A673 (cell line): ENCODE data around the gene ZBTB7B. TPM values are rescaled to one million over a fixed set of nuclear protein-coding genes. Genes with fewer than 3 reads are reported as not detected.

Experiments
- BruUV-seq: library from RNA; stranded (reverse); fragments of 400-500 nt; replicated peaks from 2 replicates; lab custom pipeline; 2021; lab: Mats Ljungman, UMichigan
- CTCF ChIA-PET: fragments of 300-600 bp; sonication (Branson Sonifier 250); formaldehyde crosslinking; loops from one replicate; lab custom pipeline; 2022; ENCODE audit warnings: antibody characterized with exemption; lab: Charles Lee
- POLR2A ChIA-PET: fragments of 300-600 bp; sonication (Branson Sonifier 250); formaldehyde crosslinking; loops from one replicate; lab custom pipeline; 2022; ENCODE audit warnings: antibody characterized with exemption; ENCODE audit not compliant: low non-redundant PET; lab: Charles Lee
- DNase-seq: peaks from one replicate; pipeline ENCODE4 v3.0.0-alpha.2; 2015; ENCODE audit warnings: low spot score
- H3K27ac ChIP-seq: fragments of 200-600 bp; sonication (generic); 2 replicates; pipeline ENCODE4 v1.5.1; 2016; ENCODE audit warnings: mixed run types, low read depth, mild to moderate bottlenecking, mixed read lengths, antibody characterized with exemption, low read length; ENCODE audit not compliant: poor library complexity, severe bottlenecking
- H3K27me3 ChIP-seq: fragments of 200-600 bp; sonication (generic); replicated peaks from 2 replicates; pipeline ENCODE4 v1.6.1; 2017; ENCODE audit warnings: mixed run types, low read depth, mild to moderate bottlenecking, mixed read lengths, antibody characterized with exemption, low read length; ENCODE audit not compliant: insufficient read depth, poor library complexity
- H3K36me3 ChIP-seq: fragments of 200-600 bp; sonication (generic); 2 replicates; pipeline ENCODE4 v1.6.1; 2016; ENCODE audit warnings: mixed run types, mild to moderate bottlenecking, mixed read lengths, antibody characterized with exemption, low read length; ENCODE audit not compliant: insufficient read depth, poor library complexity, severe bottlenecking
- H3K4me1 ChIP-seq: fragments of 200-600 bp; sonication (generic); 2 replicates; pipeline ENCODE4 v1.6.1; 2017; ENCODE audit warnings: mixed run types, mild to moderate bottlenecking, mixed read lengths, antibody characterized with exemption, low read length; ENCODE audit not compliant: insufficient read depth, poor library complexity, severe bottlenecking
- H3K4me3 ChIP-seq: fragments of 200-600 bp; sonication (generic); 2 replicates; pipeline ENCODE4 v1.5.1; 2016; ENCODE audit warnings: low read depth, mixed run types, mild to moderate bottlenecking, mixed read lengths, low read length; ENCODE audit not compliant: poor library complexity, severe bottlenecking
- H3K9me3 ChIP-seq: fragments of 200-600 bp; sonication (generic); 2 replicates; pipeline ENCODE4 v1.6.1; 2016; ENCODE audit warnings: mixed run types, low read depth, mild to moderate bottlenecking, mixed read lengths, antibody characterized with exemption, low read length; ENCODE audit not compliant: poor library complexity, severe bottlenecking
- EZH2 ChIP-seq: fragments of 200-600 bp; sonication (generic); IDR thresholded peaks from 2 replicates; pipeline ENCODE4 v1.6.1; 2017; ENCODE audit warnings: borderline replicate concordance, low read depth, mild to moderate bottlenecking, mixed read lengths, antibody characterized with exemption, low read length; ENCODE audit not compliant: poor library complexity, severe bottlenecking
- intact Hi-C: fragments of 100-400 bp; cut with micrococcal nuclease; formaldehyde crosslinking; loops from one replicate; pipeline ENCODE4 v1.10.0; 2022; ENCODE audit not compliant: unreplicated experiment
- total RNA-seq: library from RNA; stranded (reverse); gene quantifications from 2 replicates; pipeline ENCODE4 v1.2.3, GENCODE V29; 2021
- TF ChIP-seq, protein P1 (sequence below): fragments of 300-800, 200-600 bp; sonication (generic); conservative IDR thresholded peaks from 2 replicates; pipeline ENCODE4 v1.5.1; 2017; ENCODE audit warnings: low read depth, mild to moderate bottlenecking, antibody characterized with exemption, low read length, moderate library complexity, mixed read lengths

ZBTB7B gene
- total RNA-seq, 1 experiment from 2014 or later = 19.2 TPM

DNA sequence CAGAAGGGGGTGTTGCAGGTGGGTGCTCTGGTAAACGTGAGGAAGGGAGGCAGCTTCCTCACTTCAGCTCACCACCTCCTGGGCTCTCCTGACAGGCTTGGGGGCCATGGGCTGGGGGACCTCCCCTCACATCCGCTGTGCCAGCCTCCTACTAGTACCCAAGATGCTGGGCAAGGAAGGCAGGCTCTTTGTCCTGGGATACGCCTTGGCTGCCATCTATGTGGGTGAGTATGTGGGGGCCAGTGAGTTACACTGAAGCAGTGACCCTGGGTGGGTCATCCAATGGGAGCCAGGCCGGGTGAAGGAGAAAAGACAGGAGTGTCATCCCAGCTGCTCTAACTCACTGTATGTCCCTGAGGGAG is 36.7 kb downstream of the ZBTB7B start:
- Histone ChIP-seq H3K27ac (no peak overlapping the region), H3K4me1 (no peaks in the 10 kb centered on the region), H3K36me3 (no peaks in the 10 kb centered on the region), H3K4me3 (no peak overlapping the region), H3K9me3 (no peaks in the 10 kb centered on the region), H3K27me3 (no peaks in the 10 kb centered on the region)
- BruUV-seq = no TSS peak
- POLR2A ChIA-PET = no interaction called here
- intact Hi-C loops = no loop called here
- CTCF ChIA-PET = interaction anchor here (0.9 kb wide), 1 partner anchor 12 kb away, joined by 3 read pairs; the partner anchor contains the start of gene ADAM15
- no peak for DNase-seq
- TF ChIP-seq, protein P1, sequence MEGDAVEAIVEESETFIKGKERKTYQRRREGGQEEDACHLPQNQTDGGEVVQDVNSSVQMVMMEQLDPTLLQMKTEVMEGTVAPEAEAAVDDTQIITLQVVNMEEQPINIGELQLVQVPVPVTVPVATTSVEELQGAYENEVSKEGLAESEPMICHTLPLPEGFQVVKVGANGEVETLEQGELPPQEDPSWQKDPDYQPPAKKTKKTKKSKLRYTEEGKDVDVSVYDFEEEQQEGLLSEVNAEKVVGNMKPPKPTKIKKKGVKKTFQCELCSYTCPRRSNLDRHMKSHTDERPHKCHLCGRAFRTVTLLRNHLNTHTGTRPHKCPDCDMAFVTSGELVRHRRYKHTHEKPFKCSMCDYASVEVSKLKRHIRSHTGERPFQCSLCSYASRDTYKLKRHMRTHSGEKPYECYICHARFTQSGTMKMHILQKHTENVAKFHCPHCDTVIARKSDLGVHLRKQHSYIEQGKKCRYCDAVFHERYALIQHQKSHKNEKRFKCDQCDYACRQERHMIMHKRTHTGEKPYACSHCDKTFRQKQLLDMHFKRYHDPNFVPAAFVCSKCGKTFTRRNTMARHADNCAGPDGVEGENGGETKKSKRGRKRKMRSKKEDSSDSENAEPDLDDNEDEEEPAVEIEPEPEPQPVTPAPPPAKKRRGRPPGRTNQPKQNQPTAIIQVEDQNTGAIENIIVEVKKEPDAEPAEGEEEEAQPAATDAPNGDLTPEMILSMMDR = no peak
- TF ChIP-seq EZH2 = no peak

- CTCF ChIA-PET = interaction anchor here (0.7 kb wide), 1 partner anchor 84 kb away, joined by 3 read pairs; no protein-coding TSS in a partner anchor
- intact Hi-C loops = no loop called here
- Histone ChIP-seq H3K4me1 (no peaks in the 10 kb centered on the region), H3K4me3 (no peak overlapping the region), H3K36me3 (no peaks in the 10 kb centered on the region), H3K27ac (no peak overlapping the region), H3K9me3 (no peaks in the 10 kb centered on the region), H3K27me3 (no peaks in the 10 kb centered on the region)
- DNase-seq = no peak
- POLR2A ChIA-PET = interaction anchor here (0.5 to 0.7 kb wide), 3 partner anchors 12 to 22 kb away, joined by 3 to 6 read pairs (median 6); no protein-coding TSS in a partner anchor
- no peak for TF ChIP-seq EZH2
- TF ChIP-seq, protein P1 = no peak
- no TSS peak for BruUV-seq
These were observed 37.9 kb downstream of the ZBTB7B start for GRCh38 chr1:155040358-155041093.

GRCh38 chr1:155042789-155043188 is 40.2 kb downstream of the ZBTB7B start:
- DNase-seq = no peak
- Histone ChIP-seq H3K4me3 (no peak overlapping the region), H3K36me3 (no peaks in the 10 kb centered on the region), H3K27me3 (no peaks in the 10 kb centered on the region), H3K9me3 (no peaks in the 10 kb centered on the region), H3K27ac (no peak overlapping the region), H3K4me1 (no peaks in the 10 kb centered on the region)
- ChIA-PET CTCF (no interaction called here), POLR2A (interaction anchor here (0.7 kb wide), 1 partner anchor 719 kb away, joined by 3 read pairs; no protein-coding TSS in a partner anchor)
- TF ChIP-seq EZH2 = no peak
- intact Hi-C loops = no loop called here
- BruUV-seq = no TSS peak
